OCI-LY7 (cell line): Measurements from ENCODE around the gene PATJ. TPM values are rescaled to one million over a fixed set of nuclear protein-coding genes. Genes with fewer than 3 reads are reported as not detected.
"Not testable (repeated sequence)": the region's sequence is repeated elsewhere in the genome, so short reads cannot be mapped to it uniquely, and the experiment has no call there.

Experiments used
- BruUV-seq: library from RNA; stranded (reverse); fragments of 400-500 nt; replicated peaks from 2 replicates; lab custom pipeline; 2021; lab: Mats Ljungman, UMichigan
- CTCF ChIA-PET: fragments of 300-600 bp; sonication (Branson Sonifier 250); formaldehyde crosslinking; loops from one replicate; lab custom pipeline; 2022; ENCODE audit warnings: antibody characterized with exemption; ENCODE audit not compliant: unreplicated experiment; lab: Charles Lee
- POLR2A ChIA-PET: fragments of 300-600 bp; sonication (Branson Sonifier 250); formaldehyde crosslinking; loops from one replicate; lab custom pipeline; 2022; ENCODE audit warnings: antibody characterized with exemption; lab: Charles Lee
- DNase-seq: peaks from one replicate; pipeline ENCODE4 v3.0.0-alpha.2; 2015; ENCODE audit warnings: low spot score
- H2AFZ ChIP-seq: fragments of 200-600 bp; sonication (generic), shearing (Covaris generic); 2 replicates; pipeline ENCODE4 v1.6.1; 2014; ENCODE audit warnings: mild to moderate bottlenecking, antibody characterized with exemption, low read length, moderate library complexity
- H3K27ac ChIP-seq: fragments of 200-600 bp; sonication (generic); 2 replicates; pipeline ENCODE4 v1.5.1; 2014; ENCODE audit warnings: mixed run types, low read depth, mild to moderate bottlenecking, moderate library complexity, low read length, inconsistent platforms; ENCODE audit not compliant: poor library complexity, severe bottlenecking
- H3K36me3 ChIP-seq: fragments of 200-600 bp; sonication (generic); 2 replicates; pipeline ENCODE4 v1.6.1; 2014; ENCODE audit warnings: mild to moderate bottlenecking, antibody characterized with exemption, low read length, moderate library complexity, mixed read lengths; ENCODE audit not compliant: insufficient read depth
- H3K4me1 ChIP-seq: fragments of 200-600 bp; sonication (generic); 2 replicates; pipeline ENCODE4 v1.5.1; 2014; ENCODE audit warnings: mild to moderate bottlenecking, low read length; ENCODE audit not compliant: insufficient read depth, poor library complexity, severe bottlenecking
- H3K4me2 ChIP-seq: fragments of 200-600 bp; sonication (generic); 2 replicates; pipeline ENCODE4 v1.6.1; 2014; ENCODE audit warnings: mild to moderate bottlenecking, low read length
- H3K4me3 ChIP-seq: fragments of 200-600 bp; sonication (generic); 2 replicates; pipeline ENCODE4 v1.5.1; 2014; ENCODE audit warnings: mild to moderate bottlenecking, low read depth, low read length; ENCODE audit not compliant: poor library complexity, severe bottlenecking
- H3K79me2 ChIP-seq: fragments of 200-600 bp; sonication (generic); 2 replicates; pipeline ENCODE4 v1.6.1; 2016; ENCODE audit warnings: low read depth, mild to moderate bottlenecking, low read length, moderate library complexity, mixed read lengths; ENCODE audit not compliant: insufficient read depth
- H3K9me2 ChIP-seq: fragments of 200-600 bp; sonication (generic); 2 replicates; pipeline ENCODE4 v1.6.1; 2016; ENCODE audit warnings: mild to moderate bottlenecking, low read length, mixed read lengths; ENCODE audit not compliant: insufficient read depth
- H3K9me3 ChIP-seq: fragments of 200-600 bp; sonication (generic); 2 replicates; pipeline ENCODE4 v1.6.1; 2014; ENCODE audit warnings: mild to moderate bottlenecking, mixed run types, low read length, mixed read lengths
- H4K20me1 ChIP-seq: fragments of 200-600 bp; sonication (generic); 2 replicates; pipeline ENCODE4 v1.6.1; 2014; ENCODE audit warnings: mild to moderate bottlenecking, antibody characterized with exemption, low read length, moderate library complexity, mixed read lengths; ENCODE audit not compliant: insufficient read depth
- EZH2phosphoT487 ChIP-seq: fragments of 200-600 bp; sonication (generic); IDR thresholded peaks from 2 replicates; pipeline ENCODE4 v1.6.1; 2018; ENCODE audit warnings: low read depth, borderline replicate concordance, mild to moderate bottlenecking, mixed run types, antibody characterized with exemption, low read length, moderate library complexity, mixed read lengths
- intact Hi-C: fragments of 100-400 bp; cut with micrococcal nuclease; formaldehyde crosslinking; loops from one replicate; pipeline ENCODE4 v1.10.0; 2022; ENCODE audit not compliant: unreplicated experiment
- total RNA-seq, 2 experiments: library from RNA; depleted of rRNA in 1 of 2; stranded (reverse); fragments of >200 nt in 1 of 2; shearing (Covaris generic) in 1 of 2; gene quantifications; 2 replicates each; pipeline ENCODE4 v1.2.3, GENCODE V29; 2014 to 2022
- TF ChIP-seq, protein P1 (sequence below): fragments of 200-600 bp; sonication (generic); conservative IDR thresholded peaks from 2 replicates; pipeline ENCODE4 v1.5.1; 2014; ENCODE audit warnings: mild to moderate bottlenecking, antibody characterized with exemption, low read length, moderate library complexity, mixed read lengths

Gene PATJ
- total RNA-seq, 2 experiments from 2014 or later: 0.95 to 4.0 TPM

DNA sequence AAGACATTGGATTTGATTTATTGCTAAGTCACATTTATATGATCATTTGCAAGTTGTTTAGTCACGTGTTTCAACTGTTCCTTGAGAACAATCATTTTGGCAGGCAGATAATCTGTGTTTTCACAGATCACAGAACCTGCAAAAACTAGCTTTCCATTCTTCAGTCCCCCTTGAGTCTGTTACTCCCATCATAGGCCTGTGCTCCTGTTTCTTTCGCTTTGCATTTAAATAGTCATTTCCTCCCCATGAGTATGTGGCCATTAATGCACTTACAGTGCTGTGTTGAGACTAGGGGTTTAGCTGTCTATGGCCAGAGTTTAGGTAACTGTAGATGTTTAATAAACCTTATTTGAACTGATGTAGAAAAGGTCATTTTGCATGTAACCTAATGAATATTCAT is 214.5 kb downstream of the PATJ start:
- Histone ChIP-seq H3K9me2 (no peaks in the 10 kb centered on the region), H3K9me3 (no peaks in the 10 kb centered on the region), H3K79me2 (no peaks in the 10 kb centered on the region), H2AFZ (no peak overlapping the region), H3K27ac (no peak overlapping the region), H3K4me2 (no peak overlapping the region), H3K36me3 (no peaks in the 10 kb centered on the region), H3K4me1 (no peaks in the 10 kb centered on the region), H3K4me3 (no peak overlapping the region), H4K20me1 (no peaks in the 10 kb centered on the region)
- TF ChIP-seq, protein P1, sequence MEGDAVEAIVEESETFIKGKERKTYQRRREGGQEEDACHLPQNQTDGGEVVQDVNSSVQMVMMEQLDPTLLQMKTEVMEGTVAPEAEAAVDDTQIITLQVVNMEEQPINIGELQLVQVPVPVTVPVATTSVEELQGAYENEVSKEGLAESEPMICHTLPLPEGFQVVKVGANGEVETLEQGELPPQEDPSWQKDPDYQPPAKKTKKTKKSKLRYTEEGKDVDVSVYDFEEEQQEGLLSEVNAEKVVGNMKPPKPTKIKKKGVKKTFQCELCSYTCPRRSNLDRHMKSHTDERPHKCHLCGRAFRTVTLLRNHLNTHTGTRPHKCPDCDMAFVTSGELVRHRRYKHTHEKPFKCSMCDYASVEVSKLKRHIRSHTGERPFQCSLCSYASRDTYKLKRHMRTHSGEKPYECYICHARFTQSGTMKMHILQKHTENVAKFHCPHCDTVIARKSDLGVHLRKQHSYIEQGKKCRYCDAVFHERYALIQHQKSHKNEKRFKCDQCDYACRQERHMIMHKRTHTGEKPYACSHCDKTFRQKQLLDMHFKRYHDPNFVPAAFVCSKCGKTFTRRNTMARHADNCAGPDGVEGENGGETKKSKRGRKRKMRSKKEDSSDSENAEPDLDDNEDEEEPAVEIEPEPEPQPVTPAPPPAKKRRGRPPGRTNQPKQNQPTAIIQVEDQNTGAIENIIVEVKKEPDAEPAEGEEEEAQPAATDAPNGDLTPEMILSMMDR: no peak
- TF ChIP-seq EZH2phosphoT487: no peak
- DNase-seq: no peak
- ChIA-PET POLR2A (no interaction called here), CTCF (interaction anchor here (0.5 kb wide), 1 partner anchor 1058 kb away, joined by 3 read pairs; no protein-coding TSS in a partner anchor)
- no TSS peak for BruUV-seq
- intact Hi-C loops: no loop called here

DNA sequence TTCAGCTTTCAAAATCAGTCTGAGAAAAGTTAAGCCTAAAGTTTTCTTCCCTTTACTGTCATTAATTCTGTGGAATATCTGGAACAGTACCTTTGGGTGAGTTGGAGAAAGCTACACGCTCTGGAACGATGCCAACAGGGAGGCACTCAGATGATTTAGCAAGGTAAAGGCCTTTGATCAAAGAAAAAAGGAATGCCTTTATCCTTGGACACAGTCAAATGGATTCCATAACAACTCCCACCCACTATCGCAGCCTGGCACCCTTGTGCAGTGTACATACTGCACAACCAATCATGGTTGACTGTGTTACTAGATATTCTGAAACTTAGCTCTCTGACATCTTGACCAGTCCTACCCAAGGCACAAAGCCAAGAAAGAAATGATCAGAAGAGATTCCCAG is 218.7 kb downstream of the PATJ start:
- no TSS peak for BruUV-seq

DNA sequence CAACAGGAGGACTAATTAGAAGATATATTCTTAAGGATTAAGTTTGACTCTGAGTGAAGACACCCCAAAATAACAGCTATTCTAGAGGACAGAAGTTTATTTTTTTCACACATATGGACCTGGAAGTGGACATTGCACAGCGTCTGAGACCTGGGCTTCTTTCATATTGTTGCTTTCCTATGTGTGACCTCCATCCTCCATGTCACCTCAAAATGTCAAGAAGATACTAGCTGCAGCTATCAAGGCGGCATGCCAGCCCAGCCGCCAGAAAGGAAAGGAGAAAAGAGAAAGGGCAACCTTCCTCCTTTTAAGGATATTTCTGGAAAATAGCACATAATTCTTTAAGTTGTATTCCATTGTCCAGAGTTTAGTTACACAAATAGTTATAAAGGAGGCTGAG is 220.4 kb downstream of the PATJ start:
- DNase-seq: no peak

More for the DNA sequence above, 218.7 kb downstream of the PATJ start:
- no peak for DNase-seq
- ChIA-PET CTCF (no interaction called here), POLR2A (interaction anchor here (0.7 kb wide), 1 partner anchor 1787 kb away, joined by 4 read pairs; no protein-coding TSS in a partner anchor)
- TF ChIP-seq, protein P1: no peak
- TF ChIP-seq EZH2phosphoT487: no peak
- Histone ChIP-seq H3K79me2 (no peaks in the 10 kb centered on the region), H3K4me3 (no peak overlapping the region), H3K4me2 (no peak overlapping the region), H4K20me1 (no peaks in the 10 kb centered on the region), H3K4me1 (no peaks in the 10 kb centered on the region), H3K9me2 (no peaks in the 10 kb centered on the region), H3K9me3 (no peaks in the 10 kb centered on the region), H2AFZ (no peak overlapping the region), H3K27ac (no peak overlapping the region), H3K36me3 (no peaks in the 10 kb centered on the region)
- intact Hi-C loops: no loop called here

GRCh38 chr1:61966450-61967225 is 224.4 kb downstream of the PATJ start:
- H3K4me1 ChIP-seq, H3K79me2 ChIP-seq, H2AFZ ChIP-seq, H3K9me3 ChIP-seq, BruUV-seq, CTCF ChIA-PET, H3K27ac ChIP-seq, H3K36me3 ChIP-seq, H3K4me2 ChIP-seq, H3K4me3 ChIP-seq, H4K20me1 ChIP-seq, DNase-seq, POLR2A ChIA-PET, H3K9me2 ChIP-seq, intact Hi-C loops: not testable (repeated sequence)

More for the DNA sequence above, 220.4 kb downstream of the PATJ start:
- no peaks in the 10 kb centered on the region for H3K9me3 ChIP-seq
- H4K20me1 ChIP-seq: no peaks in the 10 kb centered on the region
- H3K9me2 ChIP-seq: no peaks in the 10 kb centered on the region
- no peaks in the 10 kb centered on the region for H3K4me1 ChIP-seq
- H3K36me3 ChIP-seq: no peaks in the 10 kb centered on the region
- H3K27ac ChIP-seq: no peak overlapping the region
- H2AFZ ChIP-seq: no peak overlapping the region
- CTCF ChIA-PET: no interaction called here
- POLR2A ChIA-PET: no interaction called here
- no peak overlapping the region for H3K4me3 ChIP-seq
- no TSS peak for BruUV-seq
- H3K79me2 ChIP-seq: no peaks in the 10 kb centered on the region
- TF ChIP-seq, protein P1: no peak
- TF ChIP-seq EZH2phosphoT487: no peak
- H3K4me2 ChIP-seq: no peak overlapping the region
- intact Hi-C loops: no loop called here
